ENCODE data around the gene BRD8. TPM values are rescaled to one million over a fixed set of nuclear protein-coding genes. Genes with fewer than 3 reads are reported as not detected.

Gene BRD8
- total and polyA plus RNA-seq, 2 experiments from 2014 or later = 45.8 to 117 TPM

Small RNAs within 50 kb of the gene (small RNA-seq; reads per million reads assigned to genes)
- 0.07 reads per million for gene RNU6-460P (ENCODE audit: low replicate concordance)
- 0.32 reads per million, percentile 16 among the genes with 10 or more reads in this experiment for gene RNU6-888P (ENCODE audit: low replicate concordance)

Other genes with a start within 250 kb of the BRD8 start
- 24.6 and 30.2 TPM in 2 replicates for gene FAM13B, start 145.6 kb downstream of the BRD8 start, total RNA-seq (2014; rRNA removed; shearing (Covaris generic))
- 9.6 and 12.9 TPM in 2 replicates for gene FAM13B, start 145.6 kb downstream of the BRD8 start, polyA plus RNA-seq (2016; fragmentation: Nextera tagmentation; extraction: Ambion mirVana)
- gene WNT8A, start 94.6 kb downstream of the BRD8 start, total RNA-seq (2014; rRNA removed; shearing (Covaris generic)) = not detected in 2 replicates
- gene WNT8A, start 94.6 kb downstream of the BRD8 start, polyA plus RNA-seq (2016; fragmentation: Nextera tagmentation; extraction: Ambion mirVana) = not detected in 2 replicates
- not detected in 2 replicates for gene NME5, start 39.2 kb downstream of the BRD8 start, total RNA-seq (2014; rRNA removed; shearing (Covaris generic))
- 0.45 and 1.1 TPM in 2 replicates for gene NME5, start 39.2 kb downstream of the BRD8 start, polyA plus RNA-seq (2016; fragmentation: Nextera tagmentation; extraction: Ambion mirVana)
- 60.4 and 64.9 TPM in 2 replicates for gene KIF20A, start 482 bp upstream of the BRD8 start, total RNA-seq (2014; rRNA removed; shearing (Covaris generic))
- gene KIF20A, start 482 bp upstream of the BRD8 start, polyA plus RNA-seq (2016; fragmentation: Nextera tagmentation; extraction: Ambion mirVana) = 35.8 and 41.0 TPM in 2 replicates
- gene CDC23, start 34.7 kb upstream of the BRD8 start, total RNA-seq (2014; rRNA removed; shearing (Covaris generic)) = 43.3 and 45.9 TPM in 2 replicates
- 20.2 and 28.0 TPM in 2 replicates for gene CDC23, start 34.7 kb upstream of the BRD8 start, polyA plus RNA-seq (2016; fragmentation: Nextera tagmentation; extraction: Ambion mirVana)
- 0.39 and 1.1 TPM in 2 replicates for gene GFRA3, start 96.0 kb upstream of the BRD8 start, total RNA-seq (2014; rRNA removed; shearing (Covaris generic))
- 1.1 and 1.2 TPM in 2 replicates for gene GFRA3, start 96.0 kb upstream of the BRD8 start, polyA plus RNA-seq (2016; fragmentation: Nextera tagmentation; extraction: Ambion mirVana)
- 25.6 and 29.9 TPM in 2 replicates for gene CDC25C, start 153.2 kb upstream of the BRD8 start, total RNA-seq (2014; rRNA removed; shearing (Covaris generic))
- gene CDC25C, start 153.2 kb upstream of the BRD8 start, polyA plus RNA-seq (2016; fragmentation: Nextera tagmentation; extraction: Ambion mirVana) = 20.0 and 20.9 TPM in 2 replicates
- 45.0 and 49.9 TPM in 2 replicates for gene FAM53C, start 159.6 kb upstream of the BRD8 start, total RNA-seq (2014; rRNA removed; shearing (Covaris generic))
- gene FAM53C, start 159.6 kb upstream of the BRD8 start, polyA plus RNA-seq (2016; fragmentation: Nextera tagmentation; extraction: Ambion mirVana) = 20.4 and 21.0 TPM in 2 replicates
- 86.6 and 90.3 TPM in 2 replicates for gene KDM3B, start 174.1 kb upstream of the BRD8 start, total RNA-seq (2014; rRNA removed; shearing (Covaris generic))
- 25.8 TPM in 2 replicates for gene KDM3B, start 174.1 kb upstream of the BRD8 start, polyA plus RNA-seq (2016; fragmentation: Nextera tagmentation; extraction: Ambion mirVana)